GM21576 (cell line): ENCODE measurements around the gene IQCC.
"Not testable (repeated sequence)": the region's sequence is repeated elsewhere in the genome, so short reads cannot be mapped to it uniquely, and the experiment has no call there.

ENCODE experiments used
- ATAC-seq: cut with Tn5 transposase; IDR thresholded peaks from one replicate; pipeline ENCODE4 v1.9.1; 2021; ENCODE audit warnings: mild to moderate bottlenecking, moderate library complexity; ENCODE audit not compliant: unreplicated experiment

IQCC gene

GRCh38 chr1:32205401-32206370, at the start of gene IQCC:
Gene IQCC, plus strand, starts transcription at chr1:32205671. Its CDS starts 11 bp downstream, at chr1:32205682.
- no peak for ATAC-seq

- ATAC-seq: no peak
Measured at GRCh38 chr1:32159189-32159588, 46.3 kb upstream of the IQCC start.

- ATAC-seq: no peak
Measured at GRCh38 chr1:32163405-32163804, 42.1 kb upstream of the IQCC start.

GRCh38 chr1:32165633-32166032, 39.8 kb upstream of the IQCC start:
- ATAC-seq: not testable (repeated sequence)

GRCh38 chr1:32170991-32171390, 34.5 kb upstream of the IQCC start:
- ATAC-seq: no peak

- no peak for ATAC-seq
Measured at GRCh38 chr1:32172621-32173245, 32.7 kb upstream of the IQCC start.

GRCh38 chr1:32178380-32179192, 26.9 kb upstream of the IQCC start:
- ATAC-seq: no peak

- no peak for ATAC-seq
Measured at GRCh38 chr1:32179193-32179442, 26.4 kb upstream of the IQCC start.

- peak; percentile 79 for ATAC-seq
Measured at GRCh38 chr1:32179443-32180185, 25.9 kb upstream of the IQCC start, which contains the start of gene TXLNA. Gene TXLNA, plus strand, starts transcription at chr1:32179675. Its CDS starts 671 bp downstream, at chr1:32180346.

- peak; percentile 28 for ATAC-seq
Measured at GRCh38 chr1:32180186-32181060, 25.0 kb upstream of the IQCC start.

- no peak for ATAC-seq
Measured at GRCh38 chr1:32181065-32181464, 24.4 kb upstream of the IQCC start.

- no peak for ATAC-seq
Measured at GRCh38 chr1:32181563-32181962, 23.9 kb upstream of the IQCC start.

- ATAC-seq: no peak
Measured at GRCh38 chr1:32182060-32182459, 23.4 kb upstream of the IQCC start.

- no peak for ATAC-seq
Measured at GRCh38 chr1:32184650-32185049, 20.8 kb upstream of the IQCC start.

GRCh38 chr1:32186077-32186476, 19.4 kb upstream of the IQCC start:
- no peak for ATAC-seq

GRCh38 chr1:32186491-32186890, 19.0 kb upstream of the IQCC start:
- no peak for ATAC-seq

GRCh38 chr1:32187850-32188249, 17.6 kb upstream of the IQCC start:
- ATAC-seq: no peak

- ATAC-seq: no peak
Measured at GRCh38 chr1:32192220-32192948, 13.1 kb upstream of the IQCC start.

- no peak for ATAC-seq
Measured at GRCh38 chr1:32194984-32195383, 10.5 kb upstream of the IQCC start.
